ENCODE measurements around the gene APPL2. TPM values are rescaled to one million over a fixed set of nuclear protein-coding genes. Genes with fewer than 3 reads are reported as not detected.

The APPL2 gene
- polyA plus RNA-seq, 1 experiment = 59.4 TPM

DNA sequence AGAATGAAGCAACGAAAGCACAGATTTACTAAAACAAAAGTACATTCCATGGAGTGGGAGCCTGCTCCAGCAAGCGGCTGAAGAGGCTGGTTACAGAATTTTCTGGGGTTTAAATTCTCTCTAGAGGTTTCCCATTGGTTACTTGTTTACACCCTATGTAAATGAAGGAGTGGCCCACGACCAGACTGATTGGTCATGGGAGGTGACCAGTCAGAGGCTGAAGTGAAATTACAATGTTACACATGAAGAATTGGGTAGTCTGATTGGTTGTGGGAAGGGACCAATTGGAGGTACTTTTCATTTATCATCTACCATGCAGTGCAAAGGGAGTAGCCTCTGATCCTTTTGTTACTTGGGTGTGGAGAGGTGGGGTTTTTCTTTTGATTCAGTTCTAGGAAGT lies 36.2 kb upstream of the APPL2 start:
- TF ChIP-seq, protein P1, sequence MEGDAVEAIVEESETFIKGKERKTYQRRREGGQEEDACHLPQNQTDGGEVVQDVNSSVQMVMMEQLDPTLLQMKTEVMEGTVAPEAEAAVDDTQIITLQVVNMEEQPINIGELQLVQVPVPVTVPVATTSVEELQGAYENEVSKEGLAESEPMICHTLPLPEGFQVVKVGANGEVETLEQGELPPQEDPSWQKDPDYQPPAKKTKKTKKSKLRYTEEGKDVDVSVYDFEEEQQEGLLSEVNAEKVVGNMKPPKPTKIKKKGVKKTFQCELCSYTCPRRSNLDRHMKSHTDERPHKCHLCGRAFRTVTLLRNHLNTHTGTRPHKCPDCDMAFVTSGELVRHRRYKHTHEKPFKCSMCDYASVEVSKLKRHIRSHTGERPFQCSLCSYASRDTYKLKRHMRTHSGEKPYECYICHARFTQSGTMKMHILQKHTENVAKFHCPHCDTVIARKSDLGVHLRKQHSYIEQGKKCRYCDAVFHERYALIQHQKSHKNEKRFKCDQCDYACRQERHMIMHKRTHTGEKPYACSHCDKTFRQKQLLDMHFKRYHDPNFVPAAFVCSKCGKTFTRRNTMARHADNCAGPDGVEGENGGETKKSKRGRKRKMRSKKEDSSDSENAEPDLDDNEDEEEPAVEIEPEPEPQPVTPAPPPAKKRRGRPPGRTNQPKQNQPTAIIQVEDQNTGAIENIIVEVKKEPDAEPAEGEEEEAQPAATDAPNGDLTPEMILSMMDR (IDR thresholded peaks at IDR 0.05; ENCODE audit: insufficient read depth, low read depth, low read length) = no peak
- Histone ChIP-seq H3K36me3 (ENCODE audit: control insufficient read depth, insufficient read depth, low read length) (no peaks in the 10 kb centered on the region), H3K4me3 (ENCODE audit: low read depth, low read length) (no peak overlapping the region), H3K27me3 (ENCODE audit: control insufficient read depth, insufficient read depth, low read length) (no peaks in the 10 kb centered on the region)
- DNase-seq (ENCODE audit: low read depth) = no peak
- CTCF ChIA-PET = no interaction called here
- POLR2A ChIA-PET = no interaction called here

DNA sequence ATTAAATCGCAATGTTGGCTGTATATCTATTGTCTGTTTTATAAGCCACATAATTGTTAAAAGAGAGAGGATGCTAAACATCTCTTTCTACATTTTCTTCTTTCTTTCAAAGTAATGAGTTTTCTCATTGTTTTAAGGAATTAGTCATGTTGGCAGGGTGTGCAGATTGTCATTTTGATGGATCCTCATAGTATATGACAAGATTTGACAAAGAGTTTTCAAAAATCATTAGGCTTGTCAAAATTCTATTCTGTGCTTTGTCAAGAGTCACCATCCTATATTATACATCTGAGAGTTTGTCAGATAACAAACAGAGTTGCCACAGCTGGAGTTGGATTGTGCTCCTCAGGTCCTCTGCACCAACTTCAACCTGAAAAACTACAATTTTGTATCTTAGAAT lies 35.4 kb upstream of the APPL2 start:
- CTCF ChIA-PET = no interaction called here

DNA sequence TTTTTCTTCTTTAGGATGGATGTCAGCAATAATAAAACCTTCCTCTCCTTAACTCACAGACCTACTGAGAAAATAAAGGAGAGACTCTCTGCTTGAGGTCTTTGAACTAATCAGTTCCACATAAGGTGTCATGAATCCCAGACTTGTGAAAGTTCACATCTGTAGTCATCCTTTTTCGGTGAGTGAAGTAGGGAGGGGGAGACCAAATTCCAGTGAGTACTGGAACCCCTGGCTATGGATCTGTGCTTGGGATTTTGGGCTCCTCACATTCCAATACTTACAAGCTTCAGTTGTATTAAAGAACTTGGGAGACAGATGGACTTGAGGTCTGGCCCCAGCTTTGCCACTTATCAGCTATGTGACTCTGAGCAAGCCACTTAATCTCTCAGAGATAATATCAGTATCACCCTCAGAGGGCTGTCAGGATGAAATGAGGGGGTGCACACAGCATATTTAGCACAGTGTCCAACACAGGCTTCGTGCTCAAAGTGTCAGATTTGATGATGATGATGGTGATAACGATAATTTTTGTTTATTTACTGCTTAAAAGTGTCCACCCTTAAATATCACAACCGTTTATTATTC lies 34.8 kb upstream of the APPL2 start:
- DNase-seq (ENCODE audit: low read depth) = no peak
- POLR2A ChIA-PET = no interaction called here
- Histone ChIP-seq H3K27me3 (ENCODE audit: control insufficient read depth, insufficient read depth, low read length) (no peaks in the 10 kb centered on the region), H3K4me3 (ENCODE audit: low read depth, low read length) (no peak overlapping the region), H3K36me3 (ENCODE audit: control insufficient read depth, insufficient read depth, low read length) (no peaks in the 10 kb centered on the region)
- CTCF ChIA-PET = interaction anchor here (1.0 kb wide), 1 partner anchor 7 kb away, joined by 3 read pairs; no protein-coding TSS in a partner anchor
- TF ChIP-seq, protein P1 (IDR thresholded peaks at IDR 0.05; ENCODE audit: insufficient read depth, low read depth, low read length) = no peak

More for the DNA sequence above, 35.4 kb upstream of the APPL2 start:
- no peak for DNase-seq (ENCODE audit: low read depth)
- POLR2A ChIA-PET = no interaction called here
- Histone ChIP-seq H3K27me3 (ENCODE audit: control insufficient read depth, insufficient read depth, low read length) (no peaks in the 10 kb centered on the region), H3K36me3 (ENCODE audit: control insufficient read depth, insufficient read depth, low read length) (no peaks in the 10 kb centered on the region), H3K4me3 (ENCODE audit: low read depth, low read length) (no peak overlapping the region)
- TF ChIP-seq, protein P1 (IDR thresholded peaks at IDR 0.05; ENCODE audit: insufficient read depth, low read depth, low read length) = no peak

DNA sequence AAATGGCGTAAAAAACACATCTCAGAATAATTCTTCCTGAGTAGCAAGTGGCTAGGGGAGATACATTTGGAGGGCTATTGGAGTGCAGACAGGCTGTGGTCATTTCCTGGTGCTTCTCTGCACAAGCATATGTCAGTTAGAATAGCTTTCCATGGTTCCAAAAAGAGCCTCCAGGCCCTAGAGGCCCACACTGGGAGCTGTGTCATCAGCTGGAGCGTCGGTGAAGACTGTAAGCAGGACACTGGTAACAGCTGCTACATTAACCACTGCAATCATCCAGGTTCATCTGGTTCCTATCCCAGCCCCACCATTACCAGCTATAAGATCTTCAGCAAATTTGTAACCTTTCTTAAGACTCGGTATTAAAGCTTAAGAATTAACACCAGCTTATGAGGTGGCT lies 31.7 kb upstream of the APPL2 start:
- Histone ChIP-seq H3K27me3 (ENCODE audit: control insufficient read depth, insufficient read depth, low read length) (no peaks in the 10 kb centered on the region), H3K4me3 (ENCODE audit: low read depth, low read length) (no peak overlapping the region), H3K36me3 (ENCODE audit: control insufficient read depth, insufficient read depth, low read length) (no peaks in the 10 kb centered on the region)
- ChIA-PET POLR2A (no interaction called here), CTCF (interaction anchor here (0.9 to 1.0 kb wide), 2 partner anchors 11 to 115 kb away, joined by 3 to 4 read pairs; no protein-coding TSS in a partner anchor)
- TF ChIP-seq, protein P1 (IDR thresholded peaks at IDR 0.05; ENCODE audit: insufficient read depth, low read depth, low read length) = no peak
- peak; percentile 21 for DNase-seq (ENCODE audit: low read depth)

DNA sequence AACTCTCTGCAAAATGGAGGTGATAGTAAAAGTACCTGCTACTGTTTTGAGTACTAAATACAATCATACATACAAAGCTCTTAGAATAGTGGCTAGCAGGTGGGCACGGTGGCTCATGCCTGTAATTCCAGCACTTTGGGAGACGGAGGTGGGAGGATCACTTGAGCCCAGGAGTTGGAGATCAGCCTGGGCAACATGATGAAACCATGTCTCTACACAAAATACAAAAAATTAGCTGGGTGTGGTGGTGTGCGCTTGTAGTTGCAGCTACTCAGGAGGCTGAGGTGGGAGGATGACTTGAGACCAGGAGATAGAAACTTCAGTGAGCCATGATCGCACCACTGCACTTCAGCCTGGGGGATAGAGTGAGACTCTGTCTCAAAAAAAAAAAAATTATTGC lies 28.8 kb upstream of the APPL2 start:
- H3K27me3 ChIP-seq (ENCODE audit: control insufficient read depth, insufficient read depth, low read length) = no peaks in the 10 kb centered on the region
- H3K36me3 ChIP-seq (ENCODE audit: control insufficient read depth, insufficient read depth, low read length) = no peaks in the 10 kb centered on the region
- no peak overlapping the region for H3K4me3 ChIP-seq (ENCODE audit: low read depth, low read length)
- ChIA-PET CTCF (interaction anchor here (0.6 to 0.9 kb wide), 2 partner anchors 56 to 86 kb away, joined by 3 to 4 read pairs; no protein-coding TSS in a partner anchor), POLR2A (no interaction called here)
- TF ChIP-seq, protein P1 (IDR thresholded peaks at IDR 0.05; ENCODE audit: insufficient read depth, low read depth, low read length) = no peak
- no peak for DNase-seq (ENCODE audit: low read depth)
